Loucy (cell line): ENCODE data around the gene S100A6.

Source experiments
- EZH2phosphoT487 ChIP-seq: fragments of 200-600 bp; IDR thresholded peaks from 2 replicates; pipeline ENCODE4 v1.6.1; 2018; ENCODE audit warnings: antibody characterized with exemption, mild to moderate bottlenecking, moderate library complexity, borderline replicate concordance
- TF ChIP-seq, protein P1 (sequence below): fragments of 200-600 bp; sonication (generic); conservative IDR thresholded peaks from 2 replicates; pipeline ENCODE4 v1.5.1; 2014; ENCODE audit warnings: mild to moderate bottlenecking, antibody characterized with exemption, low read length

DNA sequence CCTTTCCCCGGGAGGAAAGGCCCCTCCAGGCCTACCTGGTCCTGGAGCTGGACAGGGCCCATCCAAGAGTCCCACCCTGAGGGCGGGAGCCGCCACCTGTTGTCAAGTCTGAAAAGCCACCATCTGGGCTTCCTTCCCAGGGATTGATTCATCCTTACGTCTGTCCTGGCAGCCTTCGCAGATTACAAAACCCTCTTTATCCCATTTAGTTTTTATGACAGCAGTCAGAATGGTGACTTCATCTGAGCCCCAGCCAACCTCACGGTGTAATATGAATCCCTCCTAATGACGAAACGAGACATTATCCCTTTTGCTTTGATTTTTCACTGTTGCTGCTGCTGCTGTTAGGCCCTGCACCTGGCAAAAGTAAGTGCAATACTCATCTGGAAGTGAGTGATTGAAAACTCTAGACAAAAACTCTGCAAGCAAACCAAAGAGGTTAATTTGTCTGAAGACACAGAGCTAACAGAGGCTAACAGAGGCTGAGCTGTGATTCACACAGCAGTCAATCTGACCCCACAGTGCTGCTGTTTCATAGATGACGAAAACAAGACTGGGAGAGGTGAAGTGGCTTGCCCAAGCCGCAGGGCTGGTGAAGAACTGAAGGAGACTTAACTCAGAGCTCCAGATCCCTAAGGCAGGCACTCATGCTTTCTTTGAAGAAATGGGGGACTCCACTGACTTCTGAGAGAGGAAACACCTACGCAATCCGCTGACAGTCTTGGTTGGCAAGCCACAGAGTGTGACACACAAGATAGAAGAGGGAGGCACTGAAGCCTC, 45.3 kb downstream of the S100A6 start:
- TF ChIP-seq, protein P1, sequence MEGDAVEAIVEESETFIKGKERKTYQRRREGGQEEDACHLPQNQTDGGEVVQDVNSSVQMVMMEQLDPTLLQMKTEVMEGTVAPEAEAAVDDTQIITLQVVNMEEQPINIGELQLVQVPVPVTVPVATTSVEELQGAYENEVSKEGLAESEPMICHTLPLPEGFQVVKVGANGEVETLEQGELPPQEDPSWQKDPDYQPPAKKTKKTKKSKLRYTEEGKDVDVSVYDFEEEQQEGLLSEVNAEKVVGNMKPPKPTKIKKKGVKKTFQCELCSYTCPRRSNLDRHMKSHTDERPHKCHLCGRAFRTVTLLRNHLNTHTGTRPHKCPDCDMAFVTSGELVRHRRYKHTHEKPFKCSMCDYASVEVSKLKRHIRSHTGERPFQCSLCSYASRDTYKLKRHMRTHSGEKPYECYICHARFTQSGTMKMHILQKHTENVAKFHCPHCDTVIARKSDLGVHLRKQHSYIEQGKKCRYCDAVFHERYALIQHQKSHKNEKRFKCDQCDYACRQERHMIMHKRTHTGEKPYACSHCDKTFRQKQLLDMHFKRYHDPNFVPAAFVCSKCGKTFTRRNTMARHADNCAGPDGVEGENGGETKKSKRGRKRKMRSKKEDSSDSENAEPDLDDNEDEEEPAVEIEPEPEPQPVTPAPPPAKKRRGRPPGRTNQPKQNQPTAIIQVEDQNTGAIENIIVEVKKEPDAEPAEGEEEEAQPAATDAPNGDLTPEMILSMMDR, result no peak
- TF ChIP-seq EZH2phosphoT487, result no peak
